Measurements from ENCODE around the gene GLI1. TPM values are rescaled to one million over a fixed set of nuclear protein-coding genes. Genes with fewer than 3 reads are reported as not detected.

GLI1 gene
- total RNA-seq, 2 donors from 2014 or later = 3.4 to 6.4 TPM

DNA sequence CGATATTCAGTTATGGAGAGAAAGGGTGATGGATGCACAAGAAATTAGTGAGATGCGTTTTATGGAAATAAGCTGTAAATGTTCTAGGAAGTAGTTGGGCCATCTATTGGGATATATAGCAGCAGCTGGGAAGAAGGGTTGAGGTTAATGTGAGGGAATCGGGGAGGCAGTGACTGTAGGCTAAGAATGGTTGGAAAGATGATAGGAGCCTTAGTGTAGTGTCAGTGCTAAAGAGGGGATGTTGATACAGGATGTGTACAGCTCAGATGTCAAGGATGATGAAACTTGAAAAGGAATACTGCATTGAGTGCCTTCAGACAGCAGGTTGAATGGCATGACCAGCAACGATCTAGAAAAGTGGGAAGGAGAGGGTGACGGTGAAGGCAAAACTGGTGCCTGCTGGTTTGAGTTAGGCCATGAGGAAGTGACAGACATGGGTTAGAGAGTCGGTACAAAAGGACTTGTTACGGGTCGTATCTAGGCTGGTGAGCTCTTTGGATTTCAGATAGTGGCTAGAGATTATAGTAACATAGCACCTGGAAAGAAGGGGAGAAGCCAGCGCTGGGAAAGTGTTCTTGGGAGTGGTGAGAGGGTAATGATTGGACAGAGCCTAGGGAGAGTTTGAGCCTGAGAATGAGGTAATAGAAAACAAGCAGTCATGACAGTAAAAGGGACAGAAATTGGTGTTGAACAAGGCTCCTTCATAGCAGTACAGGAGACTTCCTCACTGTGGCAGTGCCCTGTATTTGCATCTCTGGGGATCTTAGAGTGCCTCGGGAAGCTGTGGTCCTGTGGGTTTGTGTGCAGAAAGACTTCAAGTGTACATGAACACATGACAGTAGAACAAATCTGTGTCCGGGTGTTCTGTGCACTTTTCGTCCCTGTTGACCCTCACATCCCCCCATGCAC lies 37.9 kb downstream of the GLI1 start:
- H3K27ac Mint-ChIP-seq = peak overlapping the region; percentile 13
- WGBS, 2 experiments (ENCODE audit: insufficient coverage in 1 of 2, insufficient read length in 1 of 2) = 95 to 97% methylated on average over 12 of the region's 12 CpGs
- H3K9me3 Mint-ChIP-seq = peaks cover 17% of the 10 kb centered on the region
- Histone ChIP-seq H3K4me3 (ENCODE audit: low read length) (no peak overlapping the region), H3K4me1 (ENCODE audit: control insufficient read depth, insufficient read depth, low read length) (no peaks in the 10 kb centered on the region), H3K9ac (ENCODE audit: extremely low read depth, low read length, poor library complexity, severe bottlenecking) (no peak overlapping the region), H3K36me3 (ENCODE audit: control insufficient read depth, insufficient read depth, low read length) (peaks cover 75% of the 10 kb centered on the region), H3K27me3 (ENCODE audit: control insufficient read depth, insufficient read depth, low read length, poor library complexity, severe bottlenecking) (no peaks in the 10 kb centered on the region), H3K9me3 (ENCODE audit: control insufficient read depth, low read length) (peaks cover 19% of the 10 kb centered on the region), H3K27ac (ENCODE audit: low read depth, low read length) (no peak overlapping the region)
- H3K4me3 Mint-ChIP-seq = no peak overlapping the region
- no peaks in the 10 kb centered on the region for H3K4me1 Mint-ChIP-seq
- no peak for DNase-seq
- H3K27me3 Mint-ChIP-seq (ENCODE audit: insufficient read depth) = no peaks in the 10 kb centered on the region
- H3K36me3 Mint-ChIP-seq (ENCODE audit: low read depth) = peaks cover 83% of the 10 kb centered on the region
- no peak for TF ChIP-seq CTCF (conservative IDR thresholded peaks at IDR 0.05)

- Mint-ChIP-seq H3K4me3 (no peak overlapping the region), H3K4me1 (no peaks in the 10 kb centered on the region)
- WGBS, 2 experiments (ENCODE audit: insufficient coverage in 1 of 2, insufficient read length in 1 of 2) = 93 to 98% methylated on average over 5 to 9 of the region's 9 CpGs
Measured at GRCh38 chr12:57498132-57498502, 38.5 kb downstream of the GLI1 start.

DNA sequence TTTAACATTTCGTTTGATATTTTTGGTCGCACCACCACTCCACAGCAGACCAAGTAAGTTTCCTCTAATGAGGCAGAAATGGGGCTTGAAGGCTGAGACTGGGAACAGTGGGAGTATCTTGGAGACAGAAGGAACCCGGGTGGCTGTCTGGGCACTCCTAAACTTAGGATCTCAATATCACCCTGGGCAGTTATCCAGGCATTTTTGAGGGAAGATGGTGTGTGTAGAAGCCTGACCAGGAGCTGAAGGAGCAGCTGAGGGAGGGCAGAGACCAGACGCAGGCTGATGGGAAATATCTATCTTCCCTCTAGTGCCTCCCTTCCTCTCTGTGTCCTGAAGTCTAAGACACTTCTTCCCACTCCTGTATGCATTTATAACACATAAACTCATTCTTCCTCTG lies 39.0 kb downstream of the GLI1 start:
- Histone ChIP-seq H3K4me1 (ENCODE audit: control insufficient read depth, insufficient read depth, low read length) (no peaks in the 10 kb centered on the region), H3K9me3 (ENCODE audit: control insufficient read depth, low read length) (peaks cover 19% of the 10 kb centered on the region), H3K4me3 (ENCODE audit: low read length) (no peak overlapping the region), H3K27me3 (ENCODE audit: control insufficient read depth, insufficient read depth, low read length, poor library complexity, severe bottlenecking) (no peaks in the 10 kb centered on the region), H3K36me3 (ENCODE audit: control insufficient read depth, insufficient read depth, low read length) (peaks cover 78% of the 10 kb centered on the region), H3K27ac (ENCODE audit: low read depth, low read length) (no peak overlapping the region), H3K9ac (ENCODE audit: extremely low read depth, low read length, poor library complexity, severe bottlenecking) (no peak overlapping the region)
- Mint-ChIP-seq H3K27me3 (ENCODE audit: insufficient read depth) (no peaks in the 10 kb centered on the region), H3K36me3 (ENCODE audit: low read depth) (peaks cover 87% of the 10 kb centered on the region), H3K4me1 (no peaks in the 10 kb centered on the region), H3K27ac (no peak overlapping the region), H3K4me3 (no peak overlapping the region), H3K9me3 (peaks cover 15% of the 10 kb centered on the region)
- no peak for TF ChIP-seq CTCF (conservative IDR thresholded peaks at IDR 0.05)
- 83 to 93% methylated on average over 3 to 4 of the region's 4 CpGs for WGBS, 2 experiments (ENCODE audit: insufficient coverage in 1 of 2, insufficient read length in 1 of 2)
- no peak for DNase-seq

More at GRCh38 chr12:57498132-57498502, 38.5 kb downstream of the GLI1 start:
- no peak overlapping the region for H3K9ac ChIP-seq (ENCODE audit: extremely low read depth, low read length, poor library complexity, severe bottlenecking)
- no peak overlapping the region for H3K27ac ChIP-seq (ENCODE audit: low read depth, low read length)
- H3K4me1 ChIP-seq (ENCODE audit: control insufficient read depth, insufficient read depth, low read length) = no peaks in the 10 kb centered on the region
- H3K9me3 ChIP-seq (ENCODE audit: control insufficient read depth, low read length) = peaks cover 19% of the 10 kb centered on the region
- peak; percentile 85 for DNase-seq
- Mint-ChIP-seq H3K9me3 (peaks cover 15% of the 10 kb centered on the region), H3K27me3 (ENCODE audit: insufficient read depth) (no peaks in the 10 kb centered on the region), H3K27ac (no peak overlapping the region), H3K36me3 (ENCODE audit: low read depth) (peaks cover 82% of the 10 kb centered on the region)
- no peak overlapping the region for H3K4me3 ChIP-seq (ENCODE audit: low read length)
- H3K27me3 ChIP-seq (ENCODE audit: control insufficient read depth, insufficient read depth, low read length, poor library complexity, severe bottlenecking) = no peaks in the 10 kb centered on the region
- H3K36me3 ChIP-seq (ENCODE audit: control insufficient read depth, insufficient read depth, low read length) = peaks cover 74% of the 10 kb centered on the region
- TF ChIP-seq CTCF (conservative IDR thresholded peaks at IDR 0.05) = peak; percentile 28

Measured in endodermal cell (in vitro differentiated cells).